ENCODE measurements around the gene MOSMO. TPM values are rescaled to one million over a fixed set of nuclear protein-coding genes. Genes with fewer than 3 reads are reported as not detected.

MOSMO gene
- total and polyA plus RNA-seq, 2 donors (not counting 1 experiment from before 2014, with no cell fraction given), result 13.0 to 20.2 TPM

- Mint-ChIP-seq H3K9me3 (ENCODE audit: insufficient read depth) (no peaks in the 10 kb centered on the region), H3K27ac (no peak overlapping the region), H3K27me3 (no peaks in the 10 kb centered on the region), H3K4me3 (no peak overlapping the region), H3K4me1 (no peaks in the 10 kb centered on the region)
- Histone ChIP-seq H3K9me3 (ENCODE audit: control extremely low read depth in 1 of 3, control insufficient read depth in 2 of 3, insufficient read depth in 1 of 3, low read length in 2 of 3) (peaks cover 0 to 4% (median 0%) of the 10 kb centered on the region in 3 donors), H3K27ac (ENCODE audit: low read length in 2 of 2) (no peak overlapping the region), H3K36me3 (replicated peaks in 1 of 2; ENCODE audit: control extremely low read depth in 1 of 2, control insufficient read depth in 1 of 2, extremely low read depth in 1 of 2, insufficient read depth in 2 of 2, low read length in 1 of 2) (no peaks in the 10 kb centered on the region), H3K27me3 (replicated peaks in 1 of 4; ENCODE audit: control extremely low read depth in 1 of 4, control insufficient read depth in 3 of 4, insufficient read depth in 4 of 4, low read length in 3 of 4) (no peaks in the 10 kb centered on the region), H4K20me1 (ENCODE audit: control insufficient read depth, insufficient read depth, low read length, poor library complexity, severe bottlenecking) (no peaks in the 10 kb centered on the region), H3K79me2 (ENCODE audit: control insufficient read depth, insufficient read depth, low read length) (no peaks in the 10 kb centered on the region), H2AFZ (ENCODE audit: insufficient read depth, low read depth, low read length, poor library complexity, severe bottlenecking) (no peak overlapping the region), H3K9ac (ENCODE audit: low read length) (no peak overlapping the region), H3K4me1 (ENCODE audit: control insufficient read depth in 2 of 2, insufficient read depth in 2 of 2, low read length in 2 of 2) (no peaks in the 10 kb centered on the region), H3K4me2 (replicated peaks; ENCODE audit: low read depth, low read length, poor library complexity, severe bottlenecking) (no peak overlapping the region), H3K4me3 (ENCODE audit: control extremely low read depth in 1 of 5, extremely low read depth in 1 of 5, insufficient read depth in 1 of 5, low read depth in 2 of 5, low read length in 4 of 5) (no peak overlapping the region)
- CTCF ChIA-PET, result interaction anchor here (0.6 to 2.5 kb wide), 3 partner anchors 9 to 108 kb away, joined by 3 to 14 read pairs (median 3); no protein-coding TSS in a partner anchor
- TF ChIP-seq CTCF (IDR thresholded peaks at IDR 0.05), result no peak
- TF ChIP-seq EZH2 (IDR thresholded peaks at IDR 0.05; ENCODE audit: borderline replicate concordance, insufficient read depth, low read depth, low read length, poor library complexity, severe bottlenecking), result no peak
- ATAC-seq (ENCODE audit: low read depth) (no peak), DNase-seq (no peak)
- intact Hi-C loops (cut with micrococcal nuclease), result no loop called here
- 79% methylated on average over 3 of the region's 6 CpGs for WGBS (ENCODE audit: insufficient coverage)
- POLR2A ChIA-PET, result no interaction called here
Measured at GRCh38 chr16:21991621-21992020, 16.3 kb upstream of the MOSMO start.

GRCh38 chr16:21994856-21995465, 12.9 kb upstream of the MOSMO start:
- Histone ChIP-seq H3K4me3 (ENCODE audit: control extremely low read depth in 1 of 5, extremely low read depth in 1 of 5, insufficient read depth in 1 of 5, low read depth in 2 of 5, low read length in 4 of 5) (no peak overlapping the region), H3K4me2 (replicated peaks; ENCODE audit: low read depth, low read length, poor library complexity, severe bottlenecking) (no peak overlapping the region), H2AFZ (ENCODE audit: insufficient read depth, low read depth, low read length, poor library complexity, severe bottlenecking) (no peak overlapping the region), H3K9ac (ENCODE audit: low read length) (no peak overlapping the region), H3K27ac (ENCODE audit: low read length in 2 of 2) (no peak overlapping the region), H3K9me3 (ENCODE audit: control extremely low read depth in 1 of 3, control insufficient read depth in 2 of 3, insufficient read depth in 1 of 3, low read length in 2 of 3) (peaks cover 0 to 4% (median 0%) of the 10 kb centered on the region in 3 donors), H3K27me3 (replicated peaks in 1 of 4; ENCODE audit: control extremely low read depth in 1 of 4, control insufficient read depth in 3 of 4, insufficient read depth in 4 of 4, low read length in 3 of 4) (no peaks in the 10 kb centered on the region), H3K79me2 (ENCODE audit: control insufficient read depth, insufficient read depth, low read length) (no peaks in the 10 kb centered on the region), H3K4me1 (ENCODE audit: control insufficient read depth in 2 of 2, insufficient read depth in 2 of 2, low read length in 2 of 2) (no peaks in the 10 kb centered on the region), H4K20me1 (ENCODE audit: control insufficient read depth, insufficient read depth, low read length, poor library complexity, severe bottlenecking) (no peaks in the 10 kb centered on the region), H3K36me3 (replicated peaks in 1 of 2; ENCODE audit: control extremely low read depth in 1 of 2, control insufficient read depth in 1 of 2, extremely low read depth in 1 of 2, insufficient read depth in 2 of 2, low read length in 1 of 2) (no peaks in the 10 kb centered on the region)
- TF ChIP-seq EZH2 (IDR thresholded peaks at IDR 0.05; ENCODE audit: borderline replicate concordance, insufficient read depth, low read depth, low read length, poor library complexity, severe bottlenecking), result no peak
- H3K4me3 Mint-ChIP-seq, result no peak overlapping the region
- POLR2A ChIA-PET, result no interaction called here
- 90% methylated on average over 7 of the region's 13 CpGs for WGBS (ENCODE audit: insufficient coverage)
- no peaks in the 10 kb centered on the region for H3K4me1 Mint-ChIP-seq
- intact Hi-C loops (cut with micrococcal nuclease), result no loop called here
- ATAC-seq (ENCODE audit: low read depth), result no peak
- H3K27ac Mint-ChIP-seq, result no peak overlapping the region
- no peak for DNase-seq
- no peaks in the 10 kb centered on the region for H3K27me3 Mint-ChIP-seq
- H3K9me3 Mint-ChIP-seq (ENCODE audit: insufficient read depth), result no peaks in the 10 kb centered on the region
- CTCF ChIA-PET, result interaction anchor here (2.2 kb wide), 1 partner anchor 83 kb away, joined by 12 read pairs; no protein-coding TSS in a partner anchor
